HG02943 (cell line): ENCODE measurements around the gene CLBA1.

ENCODE experiments used
- ATAC-seq: cut with Tn5 transposase; IDR thresholded peaks from one replicate; pipeline ENCODE4 v1.9.1; 2021; ENCODE audit warnings: mild to moderate bottlenecking, low read depth, moderate library complexity; ENCODE audit not compliant: unreplicated experiment

Gene CLBA1

DNA sequence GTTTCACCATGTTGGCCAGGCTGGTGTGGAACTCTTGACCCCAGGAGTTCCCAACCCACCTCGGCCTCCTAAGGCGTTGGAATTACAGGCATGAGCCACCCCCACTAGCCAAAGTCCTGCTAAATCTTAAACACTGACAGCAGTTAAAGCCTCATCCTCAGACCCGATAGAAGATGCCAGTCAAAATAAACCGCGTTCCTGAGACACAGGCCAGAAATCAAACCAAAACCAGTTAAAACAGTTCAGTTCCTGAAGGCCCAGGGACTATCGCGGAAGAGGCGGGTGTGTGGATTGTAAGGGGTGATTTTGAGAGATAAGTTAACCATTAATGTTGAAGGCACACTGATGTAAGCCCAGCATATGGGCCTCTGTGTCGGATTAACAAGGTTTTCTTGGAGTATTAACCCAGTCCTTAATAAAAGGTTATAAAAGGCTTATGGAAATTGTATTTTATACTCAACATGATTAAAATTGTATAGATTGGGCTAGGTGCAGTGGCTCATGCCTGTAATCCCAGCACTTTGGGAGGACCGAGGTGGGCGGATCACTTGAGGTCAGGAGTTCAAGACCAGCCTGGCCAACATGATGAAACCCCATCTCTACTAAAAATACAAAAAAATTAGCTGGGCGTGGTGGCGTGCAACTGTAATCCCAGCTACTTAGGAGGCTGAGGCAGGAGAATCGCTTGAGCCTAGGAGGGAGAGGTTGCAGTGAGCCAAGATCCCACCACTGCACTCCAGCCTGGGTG, 54.0 kb downstream of the CLBA1 start:
- ATAC-seq: no peak

DNA sequence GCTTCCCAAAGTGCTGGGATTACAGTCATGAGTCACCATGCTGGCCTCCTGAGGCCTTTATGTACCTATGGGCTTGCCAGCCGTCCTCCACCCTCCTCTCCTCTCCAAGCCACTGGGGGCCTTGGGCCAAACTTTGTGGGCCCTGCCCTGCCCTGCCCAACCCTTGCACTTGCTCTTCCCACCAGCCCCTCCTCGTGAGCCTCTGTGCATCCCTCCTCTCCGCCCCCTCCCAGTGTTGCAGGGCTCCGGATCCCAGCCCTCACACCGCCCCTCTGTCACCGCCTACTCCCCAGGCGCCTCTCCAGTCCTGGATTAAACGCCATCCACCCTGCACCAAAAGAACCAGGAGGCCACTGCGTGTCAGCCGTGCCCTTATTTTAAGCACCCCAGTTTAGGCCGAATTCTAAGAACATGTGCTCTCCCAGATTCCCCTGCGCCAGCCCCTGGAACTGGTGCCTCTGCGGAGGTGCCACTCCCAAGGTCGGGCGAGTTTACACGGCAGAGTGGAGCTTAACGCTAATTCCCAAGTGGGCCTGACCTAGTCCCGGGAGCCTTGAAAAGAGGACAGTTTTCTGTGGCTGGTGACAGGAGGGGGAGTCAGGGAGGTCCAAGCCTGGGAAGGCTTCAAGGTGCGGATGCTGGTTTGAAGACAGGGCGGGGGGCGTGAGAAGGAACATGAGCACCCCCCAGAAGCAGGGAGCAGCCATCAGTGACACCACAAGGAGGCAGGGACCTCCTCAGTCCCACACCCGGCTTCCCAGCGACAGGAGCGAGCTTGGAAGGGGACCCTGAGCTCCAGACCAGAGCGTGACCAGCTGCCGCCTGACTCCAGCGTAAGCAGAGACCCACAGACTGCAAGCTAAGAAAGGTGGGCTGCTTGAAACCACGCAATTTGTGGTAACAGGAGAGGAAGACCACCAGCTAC, 56.5 kb downstream of the CLBA1 start:
- ATAC-seq: no peak

DNA sequence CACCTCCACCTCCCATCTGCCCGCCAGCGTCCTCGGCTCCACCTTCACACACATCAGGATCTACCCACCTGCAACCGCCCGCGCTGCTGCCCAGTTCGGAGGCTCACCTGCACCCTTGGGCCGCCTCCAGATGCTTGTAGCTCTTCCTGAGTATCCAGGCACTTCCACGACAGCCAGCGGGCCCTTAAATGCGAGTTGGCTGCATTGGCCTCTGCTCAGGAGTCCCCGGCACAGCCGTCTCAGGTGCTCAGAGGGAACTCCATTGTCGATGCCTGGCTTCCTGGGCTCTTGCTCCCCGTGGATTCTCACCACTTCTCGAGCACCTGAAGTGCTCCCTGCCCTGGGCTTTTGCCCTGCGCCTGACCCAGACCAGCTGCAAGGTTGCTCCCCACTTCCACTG, 57.2 kb downstream of the CLBA1 start:
- ATAC-seq: no peak

DNA sequence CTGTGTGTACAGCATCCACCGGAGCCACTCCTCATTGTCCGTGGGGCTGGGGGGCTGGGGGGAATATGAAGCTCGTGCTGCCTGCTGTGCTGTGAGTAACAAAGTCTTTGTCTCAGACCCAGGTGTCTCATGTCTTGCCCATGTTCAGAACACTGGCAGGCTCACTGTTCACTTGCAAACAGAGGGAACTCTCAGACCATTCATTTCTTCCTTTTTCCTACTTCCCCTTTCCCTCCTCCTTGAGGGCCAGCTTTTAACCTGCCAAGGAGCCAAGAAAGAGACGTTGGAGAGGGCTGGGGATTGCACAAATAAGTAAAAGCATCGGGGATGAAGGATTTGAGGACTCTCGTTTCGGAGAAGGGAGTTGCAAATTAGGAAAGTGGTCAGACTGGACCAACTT, 58.1 kb downstream of the CLBA1 start:
- ATAC-seq: no peak
